8988T (cell line): Measurements from ENCODE around the gene RBL2.

Source experiments
- DNase-seq: peaks from one replicate; pipeline ENCODE4 v3.0.0; 2011

RBL2 gene

DNA sequence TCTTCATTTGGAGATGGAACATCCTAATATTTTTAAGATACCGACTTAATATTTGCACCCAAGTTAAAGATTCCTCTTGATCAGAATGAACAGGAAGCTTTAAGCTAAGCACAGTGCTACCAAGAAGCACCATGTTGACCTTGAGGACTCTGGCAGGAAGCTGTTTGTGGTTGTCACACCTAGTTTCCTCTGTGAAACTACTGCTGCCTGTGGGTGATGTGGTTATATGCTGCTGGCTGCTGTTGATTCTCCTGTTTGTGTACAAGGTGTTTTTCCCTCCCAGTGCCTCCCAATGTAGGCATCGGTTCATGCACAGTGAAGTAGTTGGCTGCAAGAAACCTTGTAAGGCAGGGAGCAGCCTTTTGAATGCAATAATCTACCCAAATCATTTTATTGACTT is 23.4 kb downstream of the RBL2 start:
- DNase-seq = no peak

DNA sequence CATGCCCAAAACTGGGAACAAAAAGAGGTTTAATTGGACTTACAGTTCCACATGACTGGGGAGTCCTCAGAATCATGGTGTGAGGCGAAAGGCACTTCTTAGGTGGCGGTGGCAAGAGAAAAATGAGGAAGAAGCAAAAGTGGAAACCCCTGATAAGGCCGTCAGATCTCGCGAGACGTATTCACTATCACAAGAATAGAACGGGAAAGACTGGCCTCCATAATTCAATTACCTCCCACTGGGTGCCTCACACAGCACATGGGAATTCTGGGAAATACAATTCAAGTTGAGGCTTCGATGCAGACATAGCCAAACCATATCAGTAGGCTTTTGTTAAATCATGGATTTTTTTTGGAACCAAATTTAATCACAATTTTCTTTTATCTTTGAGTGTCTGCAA is 24.4 kb downstream of the RBL2 start:
- no peak for DNase-seq

DNA sequence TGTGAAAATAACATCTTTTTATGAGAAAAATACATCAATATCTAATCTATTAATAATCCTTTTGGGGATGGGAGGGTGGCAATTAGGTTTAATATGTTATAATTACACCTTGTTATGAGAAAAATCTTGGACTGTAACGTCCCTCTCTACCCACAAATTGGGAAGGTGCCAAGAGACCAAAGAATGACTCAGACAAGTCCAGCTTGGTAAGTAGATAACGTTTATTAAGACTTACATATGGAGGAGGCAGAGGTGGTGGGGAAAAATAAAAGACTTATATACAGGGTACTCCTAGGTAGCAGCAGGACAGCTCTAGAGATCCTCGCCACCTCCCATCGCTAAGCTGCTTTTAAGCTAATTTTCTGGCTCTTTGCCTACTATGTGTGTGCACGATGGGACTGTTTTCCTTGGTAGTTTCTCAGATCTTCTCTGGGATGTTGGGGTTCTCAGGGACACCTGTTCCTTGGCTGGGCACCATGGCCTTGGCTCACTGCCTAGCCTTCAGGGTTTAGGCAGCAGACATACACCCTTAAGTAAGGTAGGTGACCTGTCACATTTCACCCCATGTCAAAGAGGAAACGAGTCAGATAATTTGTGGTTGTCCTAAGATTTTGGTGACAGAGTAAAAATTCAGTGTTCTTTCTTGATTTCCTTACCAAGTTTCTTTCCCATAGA is 31.5 kb downstream of the RBL2 start:
- no peak for DNase-seq

DNA sequence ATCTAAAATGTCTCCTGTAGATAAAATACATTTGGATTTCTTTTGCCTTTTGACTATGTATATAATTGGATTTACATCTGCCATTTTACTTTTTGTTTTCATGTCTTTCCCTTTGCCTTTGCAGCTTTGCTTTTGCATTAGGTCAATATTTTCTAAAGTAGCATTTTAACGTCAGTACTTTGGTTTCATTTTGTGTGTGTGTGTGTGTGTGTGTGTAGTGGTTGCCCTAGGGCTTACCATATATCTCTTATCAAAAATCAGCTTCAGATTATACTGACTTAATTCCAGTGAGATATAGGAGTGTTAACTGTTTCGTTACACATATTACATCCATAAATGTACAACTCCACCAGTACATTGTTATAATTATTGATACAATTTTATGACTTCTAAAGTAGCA is 42.6 kb downstream of the RBL2 start:
- no peak for DNase-seq

DNA sequence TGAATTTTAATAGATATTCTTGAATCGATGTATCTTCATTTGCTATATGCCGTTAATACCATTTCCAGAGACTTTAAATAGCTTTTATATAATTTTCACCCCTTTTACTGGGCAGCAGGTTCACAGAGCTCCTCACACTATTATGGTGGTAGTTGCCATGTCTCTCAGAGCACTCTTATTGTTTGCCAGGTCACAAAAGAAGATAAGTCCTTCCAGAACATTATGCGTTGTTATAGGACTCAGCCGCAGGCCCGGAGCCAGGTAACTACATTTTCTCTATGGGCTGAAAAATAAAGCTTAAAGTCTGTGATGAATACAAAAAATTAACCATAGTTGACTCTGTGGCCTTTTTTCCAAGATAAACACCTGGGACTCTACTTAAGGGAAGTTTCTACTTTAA is 44.7 kb downstream of the RBL2 start:
- DNase-seq = no peak

DNA sequence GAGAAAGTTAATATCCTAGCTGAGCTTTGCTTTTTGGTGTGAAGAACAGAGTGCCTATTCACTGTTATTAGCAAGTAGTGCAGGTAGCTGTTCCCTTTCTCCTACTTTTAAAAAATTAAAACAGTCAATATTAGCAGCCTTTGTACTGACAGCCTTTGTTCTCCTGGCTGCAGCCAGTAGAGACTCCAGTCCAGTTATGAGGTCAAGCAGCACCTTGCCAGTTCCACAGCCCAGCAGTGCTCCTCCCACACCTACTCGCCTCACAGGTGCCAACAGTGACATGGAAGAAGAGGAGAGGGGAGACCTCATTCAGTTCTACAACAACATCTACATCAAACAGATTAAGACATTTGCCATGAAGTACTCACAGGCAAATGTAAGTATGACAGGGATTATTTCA is 46.1 kb downstream of the RBL2 start:
- DNase-seq = no peak

DNA sequence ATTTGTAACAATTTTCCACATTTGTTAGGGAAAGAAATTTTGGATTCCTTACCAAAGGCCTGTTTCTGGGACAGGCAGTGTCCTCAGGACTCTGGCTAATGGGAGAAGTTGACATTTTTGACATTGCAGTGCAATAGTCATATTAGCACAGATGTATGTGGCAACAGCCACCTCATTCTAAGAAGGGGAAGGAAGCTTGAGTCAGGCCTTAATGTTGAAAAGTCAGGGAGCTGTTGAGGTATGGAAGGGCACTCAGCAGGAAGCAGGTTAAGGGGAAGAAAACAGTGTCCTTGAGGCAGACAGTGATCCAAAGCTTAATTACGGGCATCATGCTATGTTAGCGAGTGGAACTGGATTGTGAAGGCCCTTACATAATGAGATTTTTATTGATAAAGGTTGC is 47.9 kb downstream of the RBL2 start:
- no peak for DNase-seq

DNA sequence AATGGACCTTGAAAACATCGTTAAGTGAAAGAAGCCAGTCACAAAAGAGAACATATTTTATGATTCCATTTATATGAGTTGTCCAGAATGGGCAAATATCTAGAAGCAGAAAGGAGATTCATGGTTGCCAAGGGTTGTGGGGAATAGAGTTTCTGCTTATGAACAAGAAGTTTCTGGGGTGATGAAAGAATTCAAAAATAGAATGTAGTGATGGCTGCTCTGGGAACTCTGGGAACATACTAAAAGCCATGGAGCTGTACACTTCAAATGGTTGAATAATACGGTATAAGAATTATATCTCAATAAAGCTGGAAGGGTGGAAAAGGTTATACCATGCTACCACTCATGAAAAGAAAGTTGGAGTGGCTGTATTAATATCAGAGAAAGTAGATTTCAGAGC is 50.3 kb downstream of the RBL2 start:
- no peak for DNase-seq

DNA sequence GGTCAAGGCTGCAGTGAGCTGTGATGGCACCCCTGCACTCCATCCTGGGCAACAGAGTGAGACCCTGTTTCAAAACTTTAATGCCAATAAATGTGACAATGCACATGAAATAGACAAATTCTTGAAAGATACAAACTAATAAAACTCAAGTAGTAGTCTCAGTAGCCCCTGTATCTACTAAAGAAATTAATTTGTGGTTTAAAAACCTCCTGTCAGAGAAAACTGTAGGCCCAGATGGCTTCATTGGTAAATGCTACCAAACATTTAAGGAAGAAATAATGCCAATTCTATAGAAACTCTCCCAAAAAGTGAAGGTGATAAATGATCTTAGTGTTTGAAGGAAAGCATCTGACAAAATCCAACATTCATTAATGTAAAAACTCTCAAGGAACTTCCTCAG is 52.0 kb downstream of the RBL2 start:
- DNase-seq = no peak

DNA sequence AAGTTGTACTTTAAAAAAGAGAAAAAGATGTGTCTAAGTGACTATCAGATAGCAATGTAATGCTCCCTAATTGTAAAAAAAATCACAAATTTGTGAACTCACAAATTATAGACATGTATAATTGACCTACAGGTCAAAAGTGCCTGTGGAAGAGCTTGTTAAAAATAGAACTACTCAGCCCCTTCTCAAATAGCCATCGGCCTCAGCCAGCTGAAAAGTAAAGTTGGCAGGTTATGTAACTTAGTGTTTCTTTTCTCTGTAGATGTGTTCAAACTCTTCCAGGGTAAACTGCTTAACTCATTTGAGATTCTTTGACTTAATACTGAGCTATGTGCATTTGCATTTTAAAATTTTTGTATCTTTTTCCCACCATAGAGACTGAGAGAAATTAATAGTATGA is 55.5 kb downstream of the RBL2 start:
- DNase-seq = no peak

DNA sequence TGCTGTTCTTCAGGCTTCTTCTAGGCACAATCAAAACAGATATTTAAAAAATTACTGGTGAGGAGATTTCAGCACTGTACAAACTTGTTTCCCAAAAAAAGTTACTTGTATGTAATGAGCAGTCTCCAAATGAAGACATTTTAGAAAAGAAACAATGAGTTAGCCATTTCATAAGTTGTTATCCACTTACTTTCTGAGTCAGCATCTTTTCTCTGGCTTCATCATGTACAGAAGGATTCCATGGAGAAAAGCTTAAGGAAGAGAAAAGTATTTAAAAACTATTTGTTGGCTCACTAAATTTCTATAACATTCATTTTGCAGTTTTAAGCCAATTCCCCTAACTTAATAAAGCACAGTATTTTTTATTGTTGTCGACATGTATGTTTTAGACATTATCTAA is 58.2 kb downstream of the RBL2 start:
- DNase-seq = no peak

DNA sequence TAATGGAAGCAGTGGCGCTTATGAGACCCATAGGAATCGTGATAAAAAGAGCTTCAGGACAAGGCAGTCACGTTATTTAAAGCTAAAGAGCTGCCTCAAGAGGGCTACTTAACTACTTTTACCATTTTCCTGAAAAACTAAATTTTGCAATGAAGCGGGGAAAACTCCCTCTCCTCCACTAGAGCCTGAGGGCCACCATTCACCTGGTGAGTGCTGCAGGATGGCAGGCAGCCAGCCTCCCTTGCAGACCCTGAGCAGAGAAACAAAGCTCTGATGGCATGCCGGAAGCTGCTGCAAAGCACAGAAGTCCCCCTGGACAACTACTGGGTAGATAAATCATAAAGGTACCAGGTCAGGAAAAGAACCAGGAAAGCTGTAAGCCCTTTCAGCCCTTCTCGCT is 60.4 kb downstream of the RBL2 start:
- DNase-seq = no peak

DNA sequence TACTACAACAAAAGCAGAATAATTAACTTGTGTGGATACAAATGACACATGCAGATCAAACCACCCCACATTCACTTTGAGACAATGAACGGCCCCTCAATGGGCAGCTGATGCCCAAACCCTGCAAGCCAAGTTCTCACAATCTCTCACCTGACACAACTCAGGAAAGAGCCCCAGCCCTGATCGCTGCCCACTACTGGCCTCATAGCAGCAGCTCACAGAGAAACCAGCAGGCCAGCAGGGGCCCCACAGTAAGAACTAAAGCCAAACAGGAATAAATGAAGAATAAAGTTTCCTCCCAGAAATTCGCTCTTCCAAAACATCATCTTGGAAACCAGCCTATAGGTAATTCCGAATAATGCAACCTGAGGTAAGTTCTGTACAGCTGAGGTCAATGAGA is 61.1 kb downstream of the RBL2 start:
- no peak for DNase-seq

DNA sequence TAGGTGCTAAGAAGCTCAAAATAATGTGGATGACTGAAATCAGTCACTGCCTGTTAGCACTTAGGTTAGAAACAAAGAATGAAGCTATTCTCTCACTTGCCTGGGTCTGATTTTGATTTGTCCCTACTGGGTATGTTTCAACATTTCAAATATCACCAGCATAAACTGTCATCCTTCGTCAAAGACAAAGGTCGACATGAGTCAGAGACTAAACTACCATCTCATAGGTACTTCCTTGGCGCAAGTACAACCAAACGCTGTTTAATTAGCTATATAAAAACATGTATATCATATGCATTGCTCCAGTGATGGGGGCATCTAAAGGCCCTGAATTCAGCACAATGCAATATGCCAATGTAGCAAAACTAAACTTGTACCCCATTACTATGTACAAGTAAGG is 64.7 kb downstream of the RBL2 start:
- DNase-seq = no peak

DNA sequence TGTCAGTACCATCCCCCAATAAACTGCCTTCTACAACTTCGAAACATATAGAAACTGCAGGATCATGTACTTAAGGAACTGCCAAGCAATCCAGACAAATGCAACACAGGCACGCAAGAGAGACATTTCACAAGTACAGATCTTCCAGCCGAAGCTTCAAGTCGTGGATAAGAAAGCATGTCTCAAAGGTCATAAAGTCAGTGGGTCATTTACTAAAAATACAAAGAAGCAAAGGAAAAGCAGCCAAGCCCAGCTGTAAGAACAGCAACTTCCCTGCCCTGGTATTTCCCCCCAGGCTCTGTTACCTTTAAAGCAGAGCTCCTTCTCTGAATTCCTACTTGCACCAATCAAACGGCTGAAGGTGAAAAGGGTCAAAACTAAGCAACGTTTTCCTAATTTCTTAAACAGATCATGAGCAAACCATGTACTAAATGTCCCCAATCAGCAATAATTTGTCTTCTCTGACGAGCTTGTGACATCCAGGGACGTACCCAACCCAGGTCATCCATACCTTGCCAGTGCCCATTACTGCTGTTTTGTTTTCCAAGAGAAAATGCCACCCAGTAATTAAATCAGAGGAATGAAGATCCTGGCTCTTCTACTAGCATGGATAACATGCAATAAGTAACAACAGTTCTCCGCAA is 67.1 kb downstream of the RBL2 start:
- DNase-seq = no peak

DNA sequence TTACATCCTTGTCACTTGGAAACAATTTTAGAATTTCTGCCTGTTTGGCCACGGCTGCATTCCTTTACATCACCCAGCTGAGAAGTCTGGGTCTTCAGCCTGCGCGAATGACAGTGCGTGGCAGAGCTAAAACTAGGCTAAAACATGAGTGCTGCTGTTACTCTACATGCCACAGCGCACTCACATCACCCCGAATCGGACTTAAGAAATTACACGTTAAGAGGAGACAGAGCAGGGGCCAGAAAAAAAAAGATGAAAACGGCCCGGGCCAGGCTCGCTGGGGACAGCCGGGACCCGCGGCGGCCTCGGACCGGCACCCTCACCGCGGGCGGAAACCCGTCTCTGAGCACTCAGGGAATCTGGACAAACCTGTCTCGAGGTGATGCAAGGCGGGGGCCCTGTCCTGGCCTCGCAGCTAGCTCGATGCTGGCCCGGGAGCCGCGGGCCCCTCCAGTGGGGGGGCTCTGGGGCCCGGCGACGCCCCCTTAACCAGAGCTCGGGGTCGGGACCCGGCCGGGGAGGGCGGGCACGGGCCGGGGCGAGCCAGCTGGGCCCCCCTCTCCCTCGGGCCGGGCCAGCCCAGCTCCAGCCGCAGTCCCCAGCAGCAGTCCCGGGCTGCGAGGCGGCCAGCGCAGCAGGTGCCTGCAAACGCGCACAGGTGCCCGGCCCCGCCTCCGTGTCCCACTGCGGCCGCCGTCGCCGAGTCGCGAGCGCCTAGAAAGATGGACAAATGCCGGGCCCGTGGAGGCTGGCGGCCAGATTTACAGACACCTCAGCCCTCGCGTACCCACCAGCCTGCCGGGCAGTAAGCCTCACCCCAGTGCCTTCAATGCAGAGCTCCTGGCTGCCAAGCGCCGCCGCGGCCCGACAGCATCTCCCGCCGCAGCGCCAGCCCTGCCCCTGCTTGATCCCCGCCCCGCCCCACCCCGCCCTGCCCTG is 68.3 kb downstream of the RBL2 start, which contains the start of gene AKTIP:
Gene AKTIP, minus strand, starts transcription at position 879 of the 939 bp plus-strand sequence. CDS start 2,950 bp downstream, outside the sequence.
- DNase-seq = no peak

DNA sequence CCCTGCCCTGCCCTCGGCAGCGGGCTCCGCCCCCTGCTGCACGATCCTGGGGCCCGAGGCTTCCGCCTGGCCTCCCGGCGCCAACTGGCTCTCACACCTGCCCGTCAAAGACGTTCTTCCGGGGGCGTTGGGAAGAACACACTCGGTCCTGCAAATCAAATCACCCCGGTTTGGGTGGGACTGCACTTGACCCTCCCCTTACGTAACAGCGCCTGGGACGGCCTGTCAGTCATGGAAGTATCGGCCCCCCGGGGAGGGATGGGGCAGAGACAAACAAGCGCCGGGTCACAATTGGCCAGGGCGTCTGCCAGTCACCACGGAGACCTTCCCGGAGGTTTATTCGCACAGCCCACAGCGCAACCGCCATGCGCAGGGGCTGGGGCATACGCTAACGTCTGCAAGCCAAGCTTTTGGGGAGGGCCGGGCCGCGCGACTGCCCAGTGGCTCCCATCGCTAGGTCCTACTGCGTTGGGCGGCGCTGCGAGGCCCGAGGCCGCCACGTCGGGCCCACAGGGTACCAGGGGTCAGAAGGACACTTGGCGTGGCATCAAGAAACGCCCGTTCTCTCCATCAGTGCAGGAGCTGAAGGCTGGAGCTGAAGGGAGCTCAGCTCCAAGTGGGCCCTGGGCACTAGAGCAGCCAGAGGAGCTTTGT is 69.1 kb downstream of the RBL2 start:
- DNase-seq = peak; percentile 93

DNA sequence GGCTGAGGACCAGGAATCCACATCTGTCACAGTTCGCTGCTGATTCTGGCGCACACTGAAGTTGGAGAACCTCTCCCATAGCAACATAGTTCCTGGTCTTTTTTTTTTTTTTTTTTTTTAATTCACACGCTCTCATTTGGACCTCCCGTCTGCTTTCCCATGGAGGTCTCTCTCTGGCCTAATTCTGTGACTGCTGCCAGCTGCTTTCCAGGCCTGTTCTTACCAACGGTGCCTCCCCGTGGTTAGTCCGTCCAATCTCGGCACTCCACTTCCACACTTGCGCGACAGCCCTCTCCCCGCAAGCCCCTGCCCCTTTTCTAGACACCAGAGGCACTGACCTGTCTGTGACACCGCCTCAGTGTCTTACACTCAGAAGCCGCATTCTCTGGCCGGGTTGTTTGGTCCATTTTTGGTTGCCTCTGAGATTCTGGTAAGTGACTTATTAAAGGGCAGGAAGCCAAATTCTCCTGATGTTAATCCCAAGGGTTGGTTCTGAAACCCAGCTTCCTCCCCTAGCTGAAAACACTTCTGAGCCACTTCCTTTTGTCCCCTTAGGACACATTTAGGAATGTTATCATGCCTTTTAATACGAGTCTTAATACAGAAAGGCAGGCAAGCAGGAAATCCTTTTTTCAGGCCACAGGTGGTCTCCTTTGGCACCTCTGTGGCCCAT is 69.9 kb downstream of the RBL2 start:
- no peak for DNase-seq

DNA sequence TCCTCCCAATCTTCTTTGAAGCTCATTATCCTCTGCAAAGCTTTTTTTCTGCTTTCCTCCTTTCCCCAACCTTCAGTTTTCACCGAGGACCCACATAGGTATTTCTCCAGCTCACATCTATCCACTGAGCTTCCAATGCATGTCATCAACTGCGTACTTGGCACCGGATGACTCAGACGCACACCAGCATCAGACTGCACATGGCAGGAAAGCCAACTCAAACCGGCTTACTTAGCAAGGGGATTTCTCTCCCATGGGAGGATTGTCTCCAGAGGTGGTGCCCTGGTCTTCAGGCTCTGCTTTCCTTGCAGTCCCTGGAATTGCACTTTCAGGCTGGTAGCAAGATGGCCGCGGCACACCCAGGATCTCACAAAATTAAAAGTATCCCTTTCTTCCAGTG is 70.4 kb downstream of the RBL2 start:
- DNase-seq = no peak

DNA sequence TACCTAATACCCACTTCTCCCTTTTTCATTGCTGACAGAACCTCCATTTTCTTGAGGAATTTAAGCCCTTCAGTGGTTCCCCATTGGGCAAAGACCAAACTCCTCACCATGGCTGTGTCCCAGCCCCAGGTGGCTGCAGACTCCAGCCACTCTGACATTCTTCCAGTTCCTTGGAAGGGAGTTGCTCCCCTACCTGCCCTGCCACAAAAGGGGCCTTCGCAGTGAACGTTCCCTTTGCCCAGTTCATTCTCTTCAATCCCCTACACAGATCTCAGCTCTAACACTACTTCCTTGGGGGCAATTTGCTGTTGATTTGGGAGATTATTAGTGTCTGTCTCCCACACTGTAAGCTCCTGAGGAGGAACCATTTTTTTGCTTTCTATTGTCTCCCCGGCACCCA is 72.0 kb downstream of the RBL2 start:
- no peak for DNase-seq

DNA sequence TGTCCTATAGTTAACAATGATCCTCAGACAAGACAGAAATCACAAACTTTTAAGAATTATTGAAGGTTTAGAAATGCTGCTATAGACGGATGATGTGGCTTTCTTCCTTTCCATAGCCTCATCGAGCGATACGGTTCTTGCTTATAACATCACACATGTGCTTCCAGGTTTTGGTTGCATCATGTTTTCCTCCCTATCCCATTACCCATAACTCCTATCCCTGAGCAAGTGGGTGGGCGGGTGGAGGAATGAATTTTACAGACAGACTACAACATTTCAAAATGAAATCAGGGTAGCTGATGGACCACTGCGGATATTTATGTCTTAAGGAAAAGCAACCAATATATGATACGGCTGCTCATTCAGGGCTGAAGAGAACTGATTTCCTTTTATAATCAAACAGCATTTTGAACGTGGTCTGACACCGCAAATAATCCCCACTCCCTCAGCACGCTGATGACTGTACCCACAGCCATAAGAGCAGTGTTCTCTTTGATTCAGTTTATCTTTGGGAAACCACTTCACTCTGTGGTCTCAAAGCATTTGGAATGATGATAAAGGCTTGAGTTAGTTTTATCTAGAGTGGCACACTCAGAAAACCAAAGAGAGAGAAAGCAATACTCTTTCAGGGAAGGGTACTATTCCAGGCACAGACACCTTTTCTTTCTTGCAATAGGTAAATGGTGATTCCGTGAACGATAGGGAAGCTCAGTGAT is 73.4 kb downstream of the RBL2 start:
- no peak for DNase-seq
